ENCODE data around the gene TBC1D4.

DNA sequence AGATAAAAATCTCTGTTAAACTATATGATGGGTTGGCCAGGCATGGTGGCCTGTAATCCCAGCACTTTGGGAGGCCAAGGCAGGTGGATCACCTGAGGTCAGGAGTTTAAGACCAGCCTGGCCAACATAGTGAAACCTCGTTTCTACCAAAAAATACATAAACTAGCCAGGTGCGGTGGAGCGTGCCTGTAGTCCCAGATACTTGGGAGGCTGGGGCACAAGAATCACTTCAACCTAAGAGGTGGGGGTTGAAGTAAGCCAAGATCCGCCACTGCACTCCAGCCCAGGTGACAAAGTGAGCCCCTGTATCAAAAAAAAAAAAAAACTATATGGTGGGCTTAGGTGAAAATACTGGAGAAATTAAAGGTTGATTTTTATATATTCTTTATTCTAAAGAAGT is 11.3 kb downstream of the TBC1D4 start:
- TF ChIP-seq EZH2phosphoT487 (IDR thresholded peaks at IDR 0.05; ENCODE audit: insufficient read depth, low read depth) (no peak), EZH2 (IDR thresholded peaks at IDR 0.05; ENCODE audit: insufficient read depth, poor library complexity, severe bottlenecking) (no peak)

Measured in GM23248 (cell line).